ENCODE results near the gene NIN.

GRCh38 chr14:50813544-50813863, 17.5 kb downstream of the NIN start:
- TF ChIP-seq CTCF (IDR thresholded peaks at IDR 0.05; ENCODE audit: low read length) (no peak), EZH2 (IDR thresholded peaks at IDR 0.05; ENCODE audit: borderline replicate concordance, low read length) (no peak)

All from OCI-LY1 (cell line).